Memory B cell (primary cell): ENCODE results near the gene TCERG1L.
"Not testable (repeated sequence)": the region's sequence is repeated elsewhere in the genome, so short reads cannot be mapped to it uniquely, and the experiment has no call there.

Source experiments
- ATAC-seq: fragments of 150-1000 bp; cut with Tn5 transposase; 2 replicates; pipeline ENCODE4 v1.10.0; 2021; ENCODE audit warnings: low read depth, mild to moderate bottlenecking, moderate library complexity
- DNase-seq, 2 donors: peaks; one replicate each; pipeline ENCODE4 v3.0.0; 2022; ENCODE audit warnings: low spot score in 2 of 2
- H3K27ac Mint-ChIP-seq: one replicate; pipeline ENCODE4 v1.8.0; 2022; ENCODE audit warnings: mild to moderate bottlenecking, moderate library complexity, mixed read lengths
- H3K27me3 Mint-ChIP-seq: one replicate; pipeline ENCODE4 v1.8.0; 2022; ENCODE audit warnings: mixed read lengths
- H3K36me3 Mint-ChIP-seq: one replicate; pipeline ENCODE4 v1.8.0; 2022; ENCODE audit warnings: mild to moderate bottlenecking, mixed read lengths
- H3K4me1 Mint-ChIP-seq: one replicate; pipeline ENCODE4 v1.8.0; 2022; ENCODE audit warnings: mixed read lengths
- H3K4me3 Mint-ChIP-seq: one replicate; pipeline ENCODE4 v1.8.0; 2022; ENCODE audit warnings: mild to moderate bottlenecking, moderate library complexity, mixed read lengths
- H3K9me3 Mint-ChIP-seq: one replicate; pipeline ENCODE4 v1.8.0; 2022; ENCODE audit warnings: mixed read lengths

The TCERG1L gene

DNA sequence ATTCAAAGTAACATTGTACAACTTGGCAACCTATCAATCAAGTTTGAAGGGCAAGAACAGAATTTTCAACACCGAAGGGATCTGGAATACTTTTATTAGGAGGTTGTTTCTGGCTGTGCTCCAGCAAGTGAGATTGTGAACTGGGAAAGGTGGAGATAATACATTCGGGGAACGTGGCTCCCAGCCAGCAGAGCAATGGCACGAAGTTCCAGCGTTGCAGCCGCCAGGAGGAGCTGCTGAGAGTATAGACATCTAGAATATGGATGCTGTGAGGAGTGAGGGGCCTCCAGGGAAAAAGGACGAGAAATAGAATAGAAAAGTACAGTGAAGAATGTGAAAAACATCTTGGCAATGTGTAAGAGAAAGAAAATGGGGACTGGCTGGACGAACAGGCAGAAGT lies 69.5 kb downstream of the TCERG1L start:
- no peak overlapping the region for H3K4me3 Mint-ChIP-seq
- no peak overlapping the region for H3K27ac Mint-ChIP-seq
- peaks cover 3% of the 10 kb centered on the region for H3K4me1 Mint-ChIP-seq
- no peaks in the 10 kb centered on the region for H3K27me3 Mint-ChIP-seq
- no peak for ATAC-seq
- H3K9me3 Mint-ChIP-seq = no peaks in the 10 kb centered on the region
- H3K36me3 Mint-ChIP-seq = no peaks in the 10 kb centered on the region
- DNase-seq = no peak

DNA sequence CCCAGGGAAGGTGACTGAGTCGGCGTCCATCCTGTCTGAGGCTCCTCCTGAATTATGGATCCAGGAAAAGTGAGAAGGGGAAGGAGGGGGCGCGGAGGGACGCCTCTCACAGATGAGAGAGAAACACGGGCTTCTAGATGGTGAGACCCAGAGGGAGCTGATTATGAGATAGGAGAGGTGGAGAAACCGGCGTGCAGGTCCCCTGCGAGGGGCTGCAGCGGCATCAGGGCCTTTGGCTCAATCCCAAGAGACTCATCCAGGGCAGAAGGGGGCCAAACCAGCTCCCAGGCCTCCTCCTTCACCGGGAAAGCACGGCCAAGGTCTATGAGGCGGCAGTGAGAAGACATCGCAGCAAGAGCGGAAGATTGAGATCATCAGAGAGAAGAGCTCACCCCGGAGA lies 70.8 kb downstream of the TCERG1L start:
- Mint-ChIP-seq H3K27me3 (no peaks in the 10 kb centered on the region), H3K9me3 (no peaks in the 10 kb centered on the region), H3K27ac (no peak overlapping the region), H3K4me3 (no peak overlapping the region), H3K4me1 (peaks cover 3% of the 10 kb centered on the region), H3K36me3 (no peaks in the 10 kb centered on the region)
- ATAC-seq = no peak
- no peak for DNase-seq

DNA sequence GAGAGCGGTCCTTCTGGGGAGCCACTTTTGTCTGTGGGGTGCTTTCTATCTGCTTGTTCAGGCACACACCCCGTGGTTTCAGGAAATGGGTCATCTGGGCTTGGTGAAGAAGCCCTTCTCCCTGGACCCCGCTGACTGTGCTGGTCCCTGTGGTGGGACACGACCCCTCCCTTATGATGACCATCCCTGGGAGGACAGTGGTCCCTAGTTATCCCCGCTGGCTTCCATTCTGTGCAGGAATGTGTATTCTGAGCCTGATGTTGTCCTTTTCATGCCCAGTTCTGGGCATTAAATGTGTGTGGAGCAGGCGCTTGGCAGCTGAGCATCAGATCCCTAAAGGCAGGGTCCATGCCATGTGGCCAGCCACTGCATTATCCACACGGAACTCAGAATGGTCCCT lies 71.6 kb downstream of the TCERG1L start:
- Mint-ChIP-seq H3K36me3 (no peaks in the 10 kb centered on the region), H3K9me3 (no peaks in the 10 kb centered on the region), H3K27ac (no peak overlapping the region), H3K27me3 (no peaks in the 10 kb centered on the region), H3K4me1 (peaks cover 3% of the 10 kb centered on the region), H3K4me3 (no peak overlapping the region)
- ATAC-seq (no peak), DNase-seq (no peak)

DNA sequence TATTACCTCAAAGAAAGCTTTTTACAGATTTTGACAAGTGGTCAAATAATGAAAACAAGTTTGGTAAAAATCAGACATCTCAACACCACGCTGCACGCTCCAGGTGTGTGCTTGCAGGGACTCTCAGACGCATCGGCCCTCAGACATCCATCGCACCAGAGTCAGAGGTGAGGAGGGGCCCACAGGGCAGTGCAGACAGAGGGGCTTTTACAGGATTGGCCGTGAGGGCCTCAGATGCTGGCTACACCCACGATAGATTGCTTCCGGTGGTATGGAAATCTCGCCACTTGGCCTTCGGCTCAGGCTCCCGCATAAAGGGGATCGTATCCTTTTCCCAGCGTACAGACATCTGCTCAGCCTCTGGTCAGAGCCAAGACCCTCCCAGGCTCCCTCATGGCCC lies 72.1 kb downstream of the TCERG1L start:
- H3K27me3 Mint-ChIP-seq = no peaks in the 10 kb centered on the region
- DNase-seq (no peak), ATAC-seq (no peak)
- H3K4me1 Mint-ChIP-seq = peaks cover 3% of the 10 kb centered on the region
- H3K27ac Mint-ChIP-seq = no peak overlapping the region
- H3K4me3 Mint-ChIP-seq = no peak overlapping the region
- H3K9me3 Mint-ChIP-seq = no peaks in the 10 kb centered on the region
- H3K36me3 Mint-ChIP-seq = no peaks in the 10 kb centered on the region

DNA sequence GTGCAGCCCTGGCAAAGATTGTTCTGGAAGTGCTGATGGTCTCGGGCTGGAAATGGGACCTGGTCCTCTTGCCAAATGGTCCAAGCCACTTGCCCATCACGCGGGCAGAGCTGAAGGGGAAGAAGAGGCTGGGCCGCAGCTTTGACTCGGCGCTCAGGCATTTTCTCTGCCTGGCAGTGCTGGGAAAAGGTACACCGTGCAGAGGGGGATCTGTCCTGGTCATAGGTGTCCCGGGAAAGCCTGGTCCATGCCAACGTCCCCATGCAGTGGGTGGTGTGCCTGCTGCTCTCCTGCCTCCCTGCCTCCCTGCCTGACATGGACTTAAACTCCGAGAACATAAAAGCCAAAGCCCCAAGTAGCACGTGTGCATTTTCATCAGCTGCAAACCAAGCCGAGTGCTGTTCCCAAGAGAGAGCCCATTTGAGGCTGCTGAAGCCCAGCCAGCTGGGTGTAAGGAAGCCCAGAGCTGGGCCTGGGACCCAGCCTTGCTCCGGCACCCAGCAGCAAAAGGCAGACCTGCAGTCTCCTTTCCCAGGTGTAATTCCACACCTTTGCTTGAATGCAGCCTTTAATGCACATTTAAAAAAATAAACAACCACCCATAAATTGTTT lies 72.7 kb downstream of the TCERG1L start:
- H3K9me3 Mint-ChIP-seq = peaks cover 1% of the 10 kb centered on the region
- no peaks in the 10 kb centered on the region for H3K36me3 Mint-ChIP-seq
- ATAC-seq (no peak), DNase-seq (no peak)
- no peak overlapping the region for H3K4me3 Mint-ChIP-seq
- peaks cover 3% of the 10 kb centered on the region for H3K4me1 Mint-ChIP-seq
- no peak overlapping the region for H3K27ac Mint-ChIP-seq
- no peaks in the 10 kb centered on the region for H3K27me3 Mint-ChIP-seq

DNA sequence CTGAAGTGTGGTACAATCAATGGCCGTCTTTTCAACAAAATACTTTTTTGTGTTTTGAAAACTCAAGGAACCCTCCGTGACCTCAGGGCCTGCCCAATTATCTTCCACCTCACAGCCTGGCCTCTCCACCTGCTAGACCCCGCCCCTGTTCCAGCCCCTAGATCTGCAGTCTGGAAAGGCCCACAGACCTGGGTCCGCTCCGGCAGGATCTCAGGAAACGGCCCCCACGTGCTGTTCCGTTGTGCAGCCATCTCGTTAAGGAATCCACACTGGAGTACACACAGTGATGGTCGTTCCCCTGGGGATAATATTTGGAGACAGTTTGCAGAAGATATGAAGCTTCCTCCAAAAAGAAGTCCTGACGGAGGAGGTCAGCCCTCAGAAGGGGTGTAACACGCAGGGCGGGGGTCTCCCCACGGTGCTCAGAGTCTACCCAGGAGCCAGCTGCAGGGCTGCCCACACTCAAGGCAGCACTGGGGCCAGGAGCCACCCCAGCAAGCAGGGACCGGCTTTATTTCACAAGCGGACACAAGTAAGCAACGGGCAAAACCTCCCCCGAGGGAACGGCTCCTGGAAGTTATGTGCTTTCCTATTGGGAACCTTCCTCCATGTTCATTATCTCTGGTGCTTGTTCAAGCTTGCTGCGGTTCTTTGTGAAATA lies 73.4 kb downstream of the TCERG1L start:
- no peak for DNase-seq
- ATAC-seq = no peak
- H3K4me1 Mint-ChIP-seq = peaks cover 3% of the 10 kb centered on the region

DNA sequence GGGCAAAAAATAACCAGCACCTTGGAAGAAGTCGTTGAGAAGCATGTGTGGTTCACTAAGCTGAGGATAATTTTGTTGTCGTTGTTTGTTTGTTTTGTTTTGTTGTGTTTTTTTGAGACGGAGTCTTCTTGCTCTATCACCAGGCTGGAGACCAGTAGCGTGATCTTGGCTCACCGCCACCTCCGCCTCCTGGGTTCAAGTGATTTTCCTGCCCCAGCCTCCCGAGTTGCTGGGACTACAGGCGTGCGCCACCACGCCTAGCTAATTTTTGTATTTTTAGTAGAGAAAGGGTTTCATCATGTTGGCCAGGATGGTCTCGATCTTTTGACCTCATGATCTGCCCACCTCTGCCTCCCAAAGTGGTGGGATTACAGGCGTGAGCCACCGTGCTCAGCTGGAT lies 76.9 kb downstream of the TCERG1L start:
- H3K27ac Mint-ChIP-seq, H3K36me3 Mint-ChIP-seq, H3K9me3 Mint-ChIP-seq, DNase-seq, H3K4me3 Mint-ChIP-seq, H3K27me3 Mint-ChIP-seq, ATAC-seq, H3K4me1 Mint-ChIP-seq: not testable (repeated sequence)

More for the DNA sequence above, 73.4 kb downstream of the TCERG1L start:
- Mint-ChIP-seq H3K9me3 (peaks cover 1% of the 10 kb centered on the region), H3K27ac (no peak overlapping the region), H3K36me3 (no peaks in the 10 kb centered on the region), H3K27me3 (no peaks in the 10 kb centered on the region), H3K4me3 (no peak overlapping the region)

DNA sequence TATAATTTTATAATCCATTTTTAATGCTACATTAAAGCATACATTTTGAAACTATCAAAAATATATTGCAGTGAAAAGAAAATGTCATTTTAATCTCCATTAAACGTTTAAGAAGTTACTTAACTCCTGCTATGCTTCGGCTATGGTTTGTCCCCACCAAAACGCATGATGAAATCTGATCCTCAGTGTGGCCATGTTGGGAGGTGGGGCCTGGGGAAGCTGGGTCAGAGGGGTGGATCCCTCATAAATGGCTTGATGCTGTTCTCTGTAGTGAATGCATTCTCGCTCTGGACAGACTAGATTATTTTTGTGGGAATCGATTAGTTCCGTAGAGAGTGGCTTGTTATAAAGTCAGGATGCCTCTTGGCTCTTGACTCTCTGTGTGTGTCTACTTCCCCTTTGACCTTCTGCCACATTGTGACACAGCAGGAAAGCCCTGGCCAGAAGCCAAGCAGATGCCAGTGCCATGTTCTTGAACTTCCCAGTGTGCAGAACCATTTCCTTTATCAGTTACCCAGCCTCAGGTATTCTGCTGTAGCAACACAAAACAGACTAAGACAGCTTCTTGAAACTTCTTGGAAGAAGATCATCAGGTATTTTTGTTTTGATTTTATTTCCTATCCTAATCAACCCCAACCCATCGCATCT lies 77.8 kb downstream of the TCERG1L start:
- Mint-ChIP-seq H3K36me3 (no peaks in the 10 kb centered on the region), H3K9me3 (peaks cover 5% of the 10 kb centered on the region), H3K27ac (no peak overlapping the region), H3K4me1 (no peaks in the 10 kb centered on the region), H3K27me3 (no peaks in the 10 kb centered on the region), H3K4me3 (no peak overlapping the region)
- no peak for DNase-seq
- ATAC-seq = no peak

DNA sequence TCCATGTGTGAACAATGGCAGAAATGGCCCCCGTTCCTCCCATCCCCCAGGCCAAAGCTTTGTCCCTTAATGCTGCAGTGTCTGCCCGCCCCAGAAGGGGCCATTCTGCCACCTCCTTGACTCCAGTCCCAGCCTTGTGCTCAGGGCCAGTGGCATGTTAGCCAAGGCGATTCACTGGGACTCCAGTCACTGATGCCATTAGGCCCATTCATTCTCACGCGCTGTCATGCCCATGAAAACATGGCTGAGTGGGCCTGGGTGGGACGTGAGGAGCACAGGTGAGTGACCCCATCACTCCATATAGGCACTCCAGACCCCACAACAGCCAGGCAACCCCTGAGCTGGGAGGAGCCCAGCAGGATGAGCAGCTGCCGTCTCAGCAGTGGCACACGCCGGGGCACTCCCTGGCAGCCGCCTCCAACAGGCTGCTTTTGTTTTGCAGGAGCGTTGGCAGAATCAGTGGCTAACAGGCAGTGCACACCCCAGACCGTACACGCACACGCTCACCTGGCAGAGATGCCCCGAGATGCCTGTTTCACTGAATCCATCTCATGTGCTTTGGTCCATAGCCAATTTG lies 79.5 kb downstream of the TCERG1L start:
- Mint-ChIP-seq H3K4me1 (no peaks in the 10 kb centered on the region), H3K9me3 (peaks cover 5% of the 10 kb centered on the region), H3K36me3 (no peaks in the 10 kb centered on the region), H3K27ac (no peak overlapping the region), H3K4me3 (no peak overlapping the region), H3K27me3 (no peaks in the 10 kb centered on the region)
- DNase-seq = no peak
- no peak for ATAC-seq

DNA sequence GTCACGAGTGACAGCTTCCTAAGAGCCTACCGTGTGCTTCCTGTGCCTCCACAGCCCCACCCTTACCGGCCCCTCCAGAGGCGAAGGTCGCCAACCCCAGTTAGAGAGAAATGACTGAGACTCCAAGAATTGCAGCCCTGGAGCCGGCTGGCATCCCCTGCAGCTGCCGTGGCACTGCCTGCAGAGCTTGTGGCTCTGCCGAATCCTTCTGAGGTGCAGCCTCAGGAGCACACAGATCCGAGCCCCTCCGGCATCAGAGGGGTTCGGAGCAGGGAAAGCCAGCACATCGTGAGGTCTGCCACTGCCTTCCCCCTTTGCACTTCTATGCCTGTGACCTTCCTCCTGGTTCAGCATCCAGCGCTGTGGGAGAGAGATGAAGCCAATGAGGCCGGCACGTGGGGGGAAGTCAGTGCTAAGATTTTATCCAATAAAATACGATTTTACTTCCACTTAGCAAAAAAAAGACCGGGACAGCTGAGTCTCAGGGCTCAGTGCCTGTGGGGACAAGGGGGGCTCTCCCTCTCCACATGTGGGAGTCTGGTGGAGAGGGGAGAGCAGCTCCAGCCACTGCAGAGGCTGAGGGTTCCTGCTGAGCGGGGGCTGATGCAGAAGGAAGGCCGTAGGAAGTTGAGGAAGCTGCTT lies 80.1 kb downstream of the TCERG1L start:
- peaks cover 5% of the 10 kb centered on the region for H3K9me3 Mint-ChIP-seq
- no peak for DNase-seq
- ATAC-seq = no peak
- no peaks in the 10 kb centered on the region for H3K36me3 Mint-ChIP-seq
- H3K27ac Mint-ChIP-seq = no peak overlapping the region
- no peaks in the 10 kb centered on the region for H3K27me3 Mint-ChIP-seq
- H3K4me1 Mint-ChIP-seq = no peaks in the 10 kb centered on the region
- H3K4me3 Mint-ChIP-seq = no peak overlapping the region

DNA sequence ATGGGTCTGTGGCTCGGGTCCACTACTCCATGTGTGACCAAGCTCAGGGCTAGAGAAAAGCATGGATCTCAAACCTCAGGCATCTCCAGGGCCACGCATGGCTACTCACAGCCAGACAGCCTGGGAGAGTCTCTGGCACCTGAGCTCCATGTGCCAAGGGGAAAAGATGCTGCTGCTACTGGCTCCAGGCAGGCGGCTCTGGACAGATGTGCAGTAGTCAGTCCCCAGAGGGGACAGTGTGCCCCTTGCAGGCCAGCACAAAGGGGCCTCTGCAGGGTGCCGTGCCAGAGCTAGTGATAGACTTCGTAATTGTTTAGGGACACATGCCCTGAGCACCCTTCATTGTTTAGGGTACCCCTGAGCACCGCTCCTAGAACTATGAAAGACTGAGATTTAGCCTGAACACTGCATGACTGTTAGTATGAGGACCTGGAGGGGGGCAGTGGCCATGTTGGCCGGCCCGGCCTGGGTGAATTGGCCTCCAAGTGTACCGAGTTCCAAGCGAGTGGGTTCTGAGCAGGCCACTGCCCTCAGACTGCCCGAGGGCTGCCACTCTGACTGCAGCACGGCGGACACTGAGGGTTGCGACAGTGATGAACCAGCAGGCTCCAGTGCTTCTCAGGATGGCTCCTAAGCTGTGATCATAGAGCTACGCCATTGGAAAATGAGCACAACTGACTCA lies 80.7 kb downstream of the TCERG1L start:
- H3K9me3 Mint-ChIP-seq = peaks cover 5% of the 10 kb centered on the region
- H3K36me3 Mint-ChIP-seq = no peaks in the 10 kb centered on the region
- no peaks in the 10 kb centered on the region for H3K4me1 Mint-ChIP-seq
- no peak for DNase-seq
- no peaks in the 10 kb centered on the region for H3K27me3 Mint-ChIP-seq
- ATAC-seq = no peak
- H3K27ac Mint-ChIP-seq = no peak overlapping the region
- H3K4me3 Mint-ChIP-seq = no peak overlapping the region

DNA sequence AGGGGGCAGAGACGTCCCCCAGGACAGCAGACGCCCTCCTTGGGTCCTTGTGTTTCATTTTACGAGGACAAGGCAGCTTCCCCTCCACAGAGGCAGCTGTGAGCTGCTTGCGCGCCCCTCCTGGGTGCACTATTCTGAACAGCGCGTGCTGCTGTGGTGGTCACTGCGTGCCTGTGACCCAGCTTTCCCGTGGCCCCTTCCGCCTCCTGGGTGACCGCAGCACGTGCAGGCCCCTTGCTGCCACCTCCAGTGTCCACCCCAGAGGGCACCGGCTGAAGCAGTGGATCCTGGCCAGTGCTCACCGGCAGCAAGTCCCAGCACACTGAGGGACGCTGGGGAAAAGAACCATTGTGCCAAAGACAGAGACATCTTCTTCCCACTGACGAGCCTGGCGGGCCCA lies 81.4 kb downstream of the TCERG1L start:
- Mint-ChIP-seq H3K4me1 (no peaks in the 10 kb centered on the region), H3K27me3 (no peaks in the 10 kb centered on the region), H3K9me3 (peaks cover 5% of the 10 kb centered on the region)

DNA sequence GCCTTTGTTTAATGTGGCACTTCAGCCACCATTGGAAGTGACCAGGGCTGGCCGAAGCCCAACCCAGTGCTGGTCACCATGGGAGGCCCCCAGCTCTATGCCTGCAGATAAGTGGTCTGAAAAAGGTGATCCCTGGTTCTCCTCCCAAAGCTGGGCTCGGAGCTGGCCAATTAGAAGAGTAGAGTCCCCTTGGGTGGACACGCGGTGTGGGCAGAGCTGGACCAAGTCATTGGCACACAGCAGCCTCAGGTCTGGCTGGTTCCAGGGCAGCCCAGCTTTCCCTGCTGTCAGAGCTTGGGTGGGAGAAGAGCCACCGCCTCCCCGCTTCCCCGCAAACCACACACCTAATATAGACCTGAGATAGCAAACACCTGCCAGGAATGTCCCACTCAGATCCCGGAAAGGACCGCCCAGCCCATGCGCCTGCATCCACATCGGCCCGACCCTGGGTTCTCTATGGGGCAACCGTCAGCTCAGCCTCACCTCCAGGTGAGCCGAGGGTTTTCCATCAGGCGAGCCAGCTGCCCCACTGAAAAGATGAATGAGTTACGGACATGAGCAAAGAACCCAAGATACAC lies 84.3 kb downstream of the TCERG1L start:
- H3K27me3 Mint-ChIP-seq = no peaks in the 10 kb centered on the region

More for the DNA sequence above, 81.4 kb downstream of the TCERG1L start:
- no peak overlapping the region for H3K4me3 Mint-ChIP-seq
- ATAC-seq (no peak), DNase-seq (no peak)
- H3K27ac Mint-ChIP-seq = no peak overlapping the region
- no peaks in the 10 kb centered on the region for H3K36me3 Mint-ChIP-seq

More for the DNA sequence above, 84.3 kb downstream of the TCERG1L start:
- H3K4me3 Mint-ChIP-seq = no peak overlapping the region
- H3K4me1 Mint-ChIP-seq = no peaks in the 10 kb centered on the region
- H3K27ac Mint-ChIP-seq = no peak overlapping the region
- H3K36me3 Mint-ChIP-seq = no peaks in the 10 kb centered on the region
- H3K9me3 Mint-ChIP-seq = no peaks in the 10 kb centered on the region
- DNase-seq (no peak), ATAC-seq (no peak)
